GM18517 (cell line): ENCODE measurements around the gene ETS1.

Experiments used
- ATAC-seq: cut with Tn5 transposase; IDR thresholded peaks from one replicate; pipeline ENCODE4 v1.9.1; 2021; ENCODE audit warnings: mild to moderate bottlenecking, moderate library complexity; ENCODE audit not compliant: unreplicated experiment

ETS1 gene

GRCh38 chr11:128595221-128595620, 7.9 kb upstream of the ETS1 start:
- no peak for ATAC-seq

GRCh38 chr11:128594226-128594625, 6.9 kb upstream of the ETS1 start:
- ATAC-seq: no peak

- no peak for ATAC-seq
Observed at GRCh38 chr11:128593281-128593680, 5.9 kb upstream of the ETS1 start.

DNA sequence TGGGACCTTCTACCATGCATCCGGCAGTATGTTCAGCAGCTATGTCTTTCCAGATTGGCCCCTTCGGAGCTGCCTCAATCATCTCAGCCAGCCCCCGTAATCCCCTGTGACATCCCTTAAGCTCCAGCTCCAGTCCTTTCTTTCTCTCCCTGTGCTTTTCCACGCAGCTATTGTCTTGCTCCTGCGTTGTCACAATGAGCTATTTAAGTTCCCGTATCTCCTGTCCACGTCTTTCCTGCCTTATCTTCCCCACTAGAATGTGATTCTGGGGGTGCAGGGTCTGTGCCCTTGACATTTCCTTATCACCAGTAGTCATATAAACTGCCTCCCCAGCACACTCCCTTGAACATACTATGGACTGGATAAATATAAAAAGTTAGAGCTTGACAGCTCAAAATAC, 5.1 kb upstream of the ETS1 start:
- ATAC-seq: no peak

GRCh38 chr11:128590587-128590986, 3.2 kb upstream of the ETS1 start:
- ATAC-seq: no peak

GRCh38 chr11:128589998-128590397, 2.6 kb upstream of the ETS1 start:
- no peak for ATAC-seq

DNA sequence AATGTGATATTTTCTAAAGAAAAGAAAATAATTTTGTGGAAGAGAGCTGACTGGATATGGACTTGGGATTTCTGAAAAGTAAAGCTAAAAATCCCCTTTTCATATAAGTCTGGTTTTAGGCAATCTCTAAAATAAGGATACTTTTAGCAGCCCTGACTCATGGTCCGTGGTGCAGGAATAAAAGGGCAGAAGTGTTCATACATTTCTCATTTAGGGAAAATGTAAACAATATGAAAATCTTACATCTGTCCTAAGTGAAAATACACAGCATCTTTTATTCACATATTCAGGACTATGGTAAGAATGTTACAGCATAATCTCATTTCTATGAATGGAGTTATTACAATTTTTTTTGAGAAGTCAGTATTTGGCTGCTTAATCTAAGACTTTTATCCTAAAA, 735 bp upstream of the ETS1 start:
- no peak for ATAC-seq

DNA sequence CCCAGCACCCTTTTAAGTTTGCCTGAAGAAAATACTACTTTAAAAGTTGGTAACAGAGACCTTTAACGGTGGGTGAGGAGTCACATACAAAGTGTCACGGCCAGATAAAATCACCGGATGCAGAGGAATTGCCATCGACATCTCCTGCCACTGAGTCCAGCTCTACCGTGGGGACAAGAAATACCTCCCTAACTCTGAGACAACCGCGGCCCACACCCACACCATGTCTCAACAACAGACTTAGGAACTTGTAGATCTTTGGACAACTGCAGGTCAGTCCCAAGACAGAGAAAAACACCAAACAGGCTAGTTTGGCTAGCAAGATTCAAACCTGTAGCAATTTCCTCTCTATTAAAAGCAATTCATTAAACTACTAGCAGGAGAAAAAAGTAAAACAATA, 669 bp downstream of the ETS1 start:
- ATAC-seq: no peak

DNA sequence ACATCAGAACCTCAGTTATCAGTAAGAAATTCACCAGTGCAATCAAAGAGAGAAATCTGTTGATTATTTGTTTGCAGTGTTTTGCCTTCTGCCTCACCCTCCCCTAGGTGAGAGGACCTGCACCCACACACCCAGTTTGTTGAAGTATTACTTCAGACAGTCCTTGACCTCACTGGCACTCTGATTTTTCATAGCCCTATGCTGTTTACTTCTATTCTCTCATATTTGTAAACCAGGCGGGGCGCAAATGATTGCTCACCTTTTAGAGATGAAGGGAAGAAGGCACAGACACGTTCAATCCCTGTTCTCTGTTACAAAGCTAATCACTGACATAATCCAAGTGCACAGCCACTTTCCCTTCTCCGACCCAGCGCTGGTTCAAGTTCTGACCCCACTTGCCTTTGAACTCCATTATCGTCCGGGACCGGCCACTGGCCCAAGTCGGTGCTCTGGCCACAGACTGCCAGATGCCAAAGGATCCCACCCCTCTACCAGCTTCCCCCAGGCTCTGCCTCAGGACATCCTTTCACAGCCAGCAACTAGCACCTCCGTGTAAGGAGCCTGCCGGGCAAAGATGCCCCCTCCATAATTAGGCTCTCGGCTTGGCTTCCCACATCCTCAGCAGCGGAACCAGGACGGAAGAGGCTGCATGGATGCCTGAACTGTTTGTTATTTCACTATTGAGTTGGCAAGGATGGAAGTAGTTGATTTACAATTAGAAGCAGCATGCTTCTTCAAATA, 1.7 kb downstream of the ETS1 start:
- no peak for ATAC-seq

DNA sequence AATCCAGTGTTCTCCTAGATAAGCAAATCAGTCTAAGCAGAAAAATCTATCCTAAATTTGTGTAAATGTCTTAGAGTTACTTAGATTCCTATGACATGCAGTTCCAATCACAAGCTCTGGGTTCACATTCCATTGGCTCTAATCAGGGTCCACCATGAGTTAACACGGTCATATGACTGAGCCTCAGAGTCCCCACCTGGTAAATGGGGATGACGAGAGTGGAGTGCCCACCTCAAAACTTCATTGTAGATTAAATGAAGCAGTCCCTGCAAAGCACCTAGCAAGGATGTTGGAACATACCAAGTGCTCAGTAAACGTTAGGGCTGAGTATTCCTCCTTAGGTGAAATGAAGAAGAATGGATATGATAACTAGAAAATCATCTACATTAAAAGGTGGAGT, 3.1 kb downstream of the ETS1 start:
- ATAC-seq: no peak

GRCh38 chr11:128582496-128583366, 4.6 kb downstream of the ETS1 start:
- no peak for ATAC-seq

- ATAC-seq: no peak
Observed at GRCh38 chr11:128581561-128582272, 5.6 kb downstream of the ETS1 start.

DNA sequence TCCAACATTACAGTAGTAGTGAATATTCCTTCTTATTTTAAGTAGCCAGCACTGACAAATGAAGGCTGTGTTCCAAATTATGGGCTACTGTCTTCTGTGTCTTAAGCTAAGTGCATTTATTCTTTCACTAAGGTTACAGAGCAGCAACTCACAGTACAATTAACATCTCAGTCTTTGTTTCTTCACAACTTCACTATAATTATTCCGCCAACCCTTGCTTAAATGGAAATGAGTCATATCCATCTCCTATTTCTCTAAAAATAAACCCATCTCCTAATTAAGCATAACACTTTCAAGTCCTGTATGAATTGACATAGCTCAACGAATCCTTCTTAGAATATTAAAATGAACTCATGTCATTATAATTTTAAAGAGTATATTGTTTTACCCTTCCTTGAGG, 6.7 kb downstream of the ETS1 start:
- no peak for ATAC-seq

GRCh38 chr11:128579798-128580504, 7.4 kb downstream of the ETS1 start:
- ATAC-seq: no peak

DNA sequence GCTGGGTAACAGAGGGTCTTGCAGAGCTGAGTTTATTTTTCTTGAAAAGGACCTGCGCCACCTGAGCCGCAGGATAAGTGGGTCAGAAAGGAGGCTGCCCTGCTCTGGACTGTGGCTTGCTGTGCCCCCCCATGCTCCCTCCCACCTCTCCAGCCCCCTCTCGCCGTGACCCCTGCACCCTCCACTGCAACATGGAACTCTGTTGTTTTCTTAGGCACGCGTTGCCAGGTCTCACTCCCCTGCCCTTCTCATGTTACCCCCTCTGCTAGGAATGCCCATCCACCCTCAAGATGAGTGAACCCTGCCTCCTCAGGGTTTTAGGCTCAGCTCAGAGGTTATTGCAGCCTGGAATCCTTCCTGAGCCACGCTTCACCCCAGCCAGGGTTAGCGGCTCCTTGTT, 10.8 kb downstream of the ETS1 start:
- ATAC-seq: no peak

GRCh38 chr11:128575961-128576350, 11.4 kb downstream of the ETS1 start:
- ATAC-seq: no peak

DNA sequence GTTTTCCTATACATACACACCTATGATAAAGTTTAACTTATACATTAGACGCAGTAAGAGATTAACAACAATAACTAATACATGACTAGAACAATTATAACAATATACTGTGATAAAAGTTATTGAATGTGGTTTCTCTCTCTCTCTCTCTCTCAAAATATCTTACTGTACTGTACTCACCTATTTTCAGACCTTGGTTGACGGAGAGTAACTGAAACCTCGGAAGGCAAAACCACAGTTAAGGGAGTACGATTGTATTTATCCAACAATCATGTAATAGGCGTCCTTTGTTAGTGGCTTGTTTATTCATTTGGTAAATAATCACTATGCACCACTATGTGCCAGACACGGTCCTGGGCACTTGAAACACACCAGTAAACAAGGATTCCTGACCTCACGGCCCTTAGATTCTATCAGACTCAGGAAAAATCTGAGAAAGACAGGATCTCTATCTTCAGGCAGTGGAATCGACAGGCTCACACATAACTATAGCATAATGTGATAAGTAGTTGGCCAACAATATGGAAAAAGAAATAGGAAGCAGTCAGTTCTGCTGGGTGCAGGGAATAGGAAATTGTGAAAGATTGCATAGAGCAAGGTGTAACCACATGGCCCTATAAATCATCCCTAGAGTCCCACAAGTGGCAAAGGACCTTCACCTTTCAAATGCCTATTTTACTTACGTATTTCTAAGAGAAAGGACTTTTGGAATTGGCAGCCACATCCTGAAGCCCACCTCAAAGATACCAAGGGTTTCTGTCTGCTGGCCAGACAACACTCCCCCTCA, 12.0 kb downstream of the ETS1 start:
- no peak for ATAC-seq

DNA sequence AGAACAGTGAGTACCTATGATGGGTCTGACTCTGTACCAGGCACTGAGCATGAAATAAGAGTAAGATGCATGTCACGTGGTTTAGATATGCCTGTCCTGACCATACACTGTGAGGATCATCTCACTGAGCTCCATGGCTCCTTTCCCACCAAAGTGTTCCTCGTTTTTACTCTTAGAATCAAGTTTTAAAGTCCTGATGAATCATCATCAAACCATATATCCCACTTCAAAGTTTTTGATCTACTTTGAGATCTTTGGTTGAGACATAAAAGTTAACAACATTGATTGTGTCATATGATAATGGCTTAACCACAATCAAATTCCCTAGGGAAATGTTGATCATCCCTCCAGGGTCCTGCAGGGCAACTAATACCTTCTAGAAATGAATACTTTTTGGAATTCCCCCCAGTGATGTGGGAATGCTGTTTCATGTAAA, 12.8 kb downstream of the ETS1 start:
- ATAC-seq: no peak

- no peak for ATAC-seq
Observed at GRCh38 chr11:128573638-128574037, 13.7 kb downstream of the ETS1 start.

DNA sequence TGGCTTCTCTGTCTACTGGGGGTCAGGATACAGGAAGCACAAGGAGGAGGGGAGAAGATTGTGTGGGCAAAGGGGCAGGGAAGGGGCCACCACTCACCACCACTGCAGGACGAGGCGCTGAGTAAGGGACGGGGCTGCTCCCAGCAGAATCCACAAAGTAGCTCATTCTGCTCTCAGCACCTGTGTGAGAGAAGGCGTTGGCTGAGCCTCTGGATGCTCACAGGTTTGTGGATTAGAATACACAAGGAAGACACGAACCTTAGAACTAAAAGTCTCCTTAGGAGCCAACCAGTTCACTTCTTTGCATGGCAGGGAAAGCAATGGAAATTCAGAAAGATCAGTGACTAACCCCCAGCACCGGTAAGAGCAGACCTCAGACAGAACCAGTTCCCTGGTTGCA, 14.4 kb downstream of the ETS1 start:
- ATAC-seq: no peak
